GM19463 (cell line): ENCODE results near the gene SENP7.
"Not testable (repeated sequence)": the region's sequence is repeated elsewhere in the genome, so short reads cannot be mapped to it uniquely, and the experiment has no call there.

Experiments used
- ATAC-seq: cut with Tn5 transposase; IDR thresholded peaks from one replicate; pipeline ENCODE4 v1.9.1; 2021; ENCODE audit warnings: mild to moderate bottlenecking, moderate library complexity; ENCODE audit not compliant: unreplicated experiment

SENP7 gene

DNA sequence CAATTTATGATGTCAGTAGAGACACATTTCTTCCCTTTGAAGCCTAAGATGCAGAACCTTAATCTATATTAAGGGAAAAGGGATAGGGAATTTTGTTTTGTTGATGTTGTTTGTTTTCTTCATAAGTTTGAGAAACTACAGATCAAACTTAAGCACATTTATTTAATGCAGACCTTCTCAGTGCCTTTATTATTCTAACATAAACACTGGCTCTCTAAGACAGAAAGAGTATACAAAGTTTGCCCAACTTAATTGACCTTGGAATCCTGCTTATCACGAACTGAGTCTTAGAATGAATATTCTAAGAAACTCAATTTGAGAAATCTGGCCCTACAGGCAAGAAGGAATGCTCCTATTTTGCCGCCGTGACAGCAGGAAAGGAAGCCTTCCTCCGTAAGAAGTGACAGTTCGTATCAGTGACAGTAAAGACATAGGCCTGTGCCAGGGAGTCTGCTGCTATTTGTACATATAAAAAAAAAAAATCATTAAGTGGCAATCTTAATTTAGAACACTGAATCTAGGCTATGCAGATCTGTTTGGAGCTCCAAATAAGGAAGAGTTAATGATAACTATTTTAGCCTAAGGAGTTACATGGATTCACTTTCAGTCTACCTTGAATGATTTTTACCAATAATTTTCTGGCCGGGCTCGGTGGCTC lies 183.9 kb downstream of the SENP7 start:
- no peak for ATAC-seq

DNA sequence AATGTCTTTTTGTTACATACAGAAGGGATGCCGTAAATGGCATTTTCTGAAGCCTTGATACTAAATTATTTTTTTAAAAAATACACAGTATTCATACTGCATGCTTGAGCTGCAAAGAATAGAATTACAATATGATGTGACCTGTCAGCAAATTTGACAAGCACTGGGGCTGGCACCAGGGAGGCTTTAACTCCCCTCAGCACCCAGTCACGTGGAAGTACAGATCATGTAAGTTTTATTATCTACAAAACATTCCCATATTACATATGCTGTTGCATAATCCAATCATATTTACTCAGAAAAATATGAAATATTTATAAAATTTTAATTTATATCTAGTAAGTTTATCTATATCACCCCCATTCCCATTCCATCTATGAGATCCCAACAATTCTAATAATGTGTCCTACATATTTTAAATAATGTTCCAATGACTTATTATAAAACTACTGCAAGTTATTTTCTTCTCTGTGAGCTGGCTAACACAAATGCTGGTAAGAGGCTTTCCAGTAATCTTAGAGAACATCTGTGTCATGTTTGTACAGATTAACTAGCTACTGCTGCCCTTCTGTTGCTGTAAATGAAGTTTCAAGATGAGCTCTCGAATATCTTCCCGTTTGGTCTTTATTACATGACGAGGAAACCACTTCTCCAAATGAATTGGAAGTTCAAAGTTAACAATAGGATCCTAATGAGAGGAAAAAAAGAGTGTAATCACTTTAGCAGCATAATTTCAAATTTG lies 187.4 kb downstream of the SENP7 start:
- ATAC-seq: no peak

DNA sequence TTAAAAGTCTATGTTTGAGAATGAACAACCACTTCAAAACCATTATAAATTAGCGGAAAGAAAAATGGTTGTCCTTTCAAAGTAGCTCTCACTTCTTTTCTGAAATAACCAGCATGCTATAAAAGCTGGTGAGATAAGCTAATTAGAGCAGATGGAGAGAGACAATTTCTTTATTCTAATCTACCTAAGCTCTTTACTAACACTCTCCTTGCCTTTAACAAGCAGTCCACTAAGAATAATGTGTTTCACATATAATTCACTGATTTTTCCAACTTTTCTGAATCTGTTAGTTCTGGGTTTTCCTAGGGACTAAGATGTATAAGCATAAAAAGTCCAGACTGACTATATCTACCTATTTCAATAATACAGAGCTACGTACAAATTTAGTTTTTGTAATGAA lies 192.5 kb downstream of the SENP7 start, which contains the start of gene IMPG2:
TSS of gene IMPG2 (minus strand) at position 101 of the 400 bp plus-strand sequence. CDS start 203 bp downstream, outside the sequence.
- ATAC-seq: no peak

- ATAC-seq: no peak
These were observed 193.5 kb downstream of the SENP7 start for GRCh38 chr3:101319531-101319930.

GRCh38 chr3:101312545-101312944 lies 200.5 kb downstream of the SENP7 start:
- no peak for ATAC-seq

DNA sequence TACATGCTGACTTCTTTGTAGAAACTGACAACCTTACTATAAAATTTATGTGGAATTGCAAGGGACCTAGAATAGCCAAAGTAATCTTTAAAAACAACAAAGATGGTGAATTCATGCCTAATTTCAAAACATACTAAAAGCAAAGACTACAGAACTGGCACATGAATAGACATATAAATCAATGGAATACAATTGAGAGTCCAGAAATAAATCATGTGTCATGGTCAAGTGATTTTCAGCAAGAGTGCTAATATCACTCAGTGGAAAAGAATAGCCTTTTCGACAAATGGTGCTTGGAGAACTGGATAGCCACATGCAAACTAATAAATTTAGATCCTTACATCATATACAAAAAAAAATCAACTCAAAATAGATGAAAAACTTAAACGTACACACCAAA lies 201.3 kb downstream of the SENP7 start:
- ATAC-seq: no peak

DNA sequence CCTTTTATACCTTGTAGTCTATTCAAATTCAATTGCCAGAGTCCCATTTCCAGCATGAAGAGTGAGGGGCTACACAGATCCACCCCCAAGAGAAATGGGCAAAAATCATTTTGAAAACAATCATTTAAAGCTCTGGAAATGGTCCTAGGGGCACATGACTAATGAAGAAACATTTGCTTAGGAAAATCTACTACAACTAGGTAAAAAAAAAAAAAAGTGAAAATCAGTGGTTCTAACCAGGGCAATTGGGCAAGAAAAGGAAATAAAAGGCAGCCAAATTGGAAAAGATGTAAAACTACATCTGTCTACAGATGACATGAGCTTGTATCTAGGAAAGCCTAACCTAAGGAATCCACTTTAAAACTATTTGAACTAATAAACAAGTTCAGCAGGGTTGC lies 202.0 kb downstream of the SENP7 start:
- no peak for ATAC-seq

DNA sequence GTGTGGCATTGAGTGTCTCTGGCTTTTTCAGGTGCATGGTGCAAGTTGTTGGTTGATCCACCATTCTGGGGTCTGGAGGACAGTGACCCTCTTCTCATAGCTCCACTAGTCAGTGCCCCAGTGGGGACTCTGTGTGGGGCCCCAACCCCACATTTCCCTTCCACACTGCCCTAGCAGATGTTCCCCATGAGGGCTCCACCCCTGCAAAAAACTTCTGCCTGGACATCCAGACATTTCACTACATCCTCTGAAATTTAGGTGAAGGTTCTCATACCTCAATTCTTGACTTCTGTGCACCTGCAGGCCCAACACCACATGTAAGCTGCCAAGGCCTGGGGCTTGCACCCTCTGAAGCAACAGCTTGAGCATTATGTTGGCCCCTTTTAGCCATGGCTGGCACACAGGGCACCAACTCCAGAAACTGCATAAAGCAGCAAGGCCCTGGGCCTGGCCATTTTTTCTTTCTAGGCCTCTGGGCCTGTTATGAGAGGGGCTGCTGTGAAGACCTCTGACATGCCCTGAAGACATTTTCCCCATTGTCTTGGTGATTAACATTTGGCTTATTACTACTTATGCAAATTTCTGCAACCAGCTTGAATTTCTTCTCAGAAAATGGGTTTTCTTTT lies 204.8 kb downstream of the SENP7 start:
- ATAC-seq: not testable (repeated sequence)

- ATAC-seq: no peak
These were observed 209.2 kb downstream of the SENP7 start for GRCh38 chr3:101303836-101304235.

DNA sequence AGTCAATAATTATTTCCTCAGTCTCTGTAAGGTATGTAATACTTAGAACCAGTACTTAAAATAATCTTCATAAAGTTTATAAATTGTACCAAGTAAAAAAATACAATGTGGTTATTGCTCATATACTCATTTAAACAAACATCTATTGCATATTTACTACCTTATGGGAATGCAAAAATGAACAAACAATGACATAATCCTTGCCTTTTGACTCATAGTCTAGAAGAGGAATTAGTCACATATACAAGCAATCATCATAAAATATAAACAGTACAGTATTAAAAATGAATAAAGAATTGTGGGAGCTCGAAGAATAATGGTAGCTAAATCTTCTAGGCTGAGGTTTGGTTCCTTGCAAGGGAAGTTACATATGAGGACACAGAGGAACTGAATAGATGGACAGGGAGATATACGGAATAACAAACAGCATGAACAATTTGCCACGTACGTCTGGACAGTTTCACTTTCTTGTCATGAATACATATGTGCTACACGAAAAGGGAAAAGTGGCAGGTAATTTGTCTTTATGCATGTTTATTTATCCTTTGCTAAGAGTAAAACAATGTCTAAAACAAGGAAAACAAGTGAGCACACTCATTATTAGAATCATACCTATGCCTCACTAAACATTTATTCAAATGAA lies 209.8 kb downstream of the SENP7 start:
- ATAC-seq: no peak

DNA sequence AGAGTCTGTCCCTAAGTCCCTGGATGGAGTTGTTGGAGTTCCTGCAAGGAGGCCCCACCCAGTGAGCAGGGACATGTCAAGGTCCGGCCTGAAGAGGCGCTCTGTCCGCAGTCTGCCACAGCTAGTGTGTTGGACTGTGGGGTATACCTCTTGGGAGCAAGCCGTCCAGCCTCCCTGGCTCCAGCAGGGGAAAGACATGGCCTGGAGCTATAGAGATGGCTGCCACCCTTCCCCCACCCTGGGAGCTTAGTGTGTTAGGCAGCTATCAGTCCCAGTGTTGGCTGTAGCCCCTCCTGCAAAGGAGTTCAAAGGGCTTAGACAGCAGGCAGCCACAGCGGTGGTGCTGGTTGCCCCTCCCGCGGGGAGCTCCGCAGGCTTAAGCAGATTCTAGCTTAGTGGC lies 212.9 kb downstream of the SENP7 start:
- ATAC-seq: no peak

DNA sequence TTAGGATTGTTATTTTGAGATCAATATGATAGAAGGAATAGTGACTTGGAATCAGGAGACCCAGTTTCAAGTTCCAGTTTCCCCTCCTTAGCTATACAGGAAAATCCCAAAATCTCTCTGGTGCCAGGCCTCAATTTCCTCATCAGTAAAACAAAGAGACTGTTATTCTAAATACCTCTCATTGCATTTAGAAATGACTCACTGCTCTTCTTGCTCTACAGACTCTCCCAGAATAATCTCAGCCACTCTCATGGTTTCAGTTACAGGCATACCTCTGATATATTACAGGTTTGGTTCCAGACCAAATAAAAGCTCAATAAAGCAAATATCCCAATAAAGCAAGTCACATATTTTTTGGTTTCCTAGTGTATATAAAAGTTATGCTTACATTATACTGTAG lies 221.0 kb downstream of the SENP7 start:
- ATAC-seq: no peak

GRCh38 chr3:101288294-101288693 lies 224.7 kb downstream of the SENP7 start:
- no peak for ATAC-seq

DNA sequence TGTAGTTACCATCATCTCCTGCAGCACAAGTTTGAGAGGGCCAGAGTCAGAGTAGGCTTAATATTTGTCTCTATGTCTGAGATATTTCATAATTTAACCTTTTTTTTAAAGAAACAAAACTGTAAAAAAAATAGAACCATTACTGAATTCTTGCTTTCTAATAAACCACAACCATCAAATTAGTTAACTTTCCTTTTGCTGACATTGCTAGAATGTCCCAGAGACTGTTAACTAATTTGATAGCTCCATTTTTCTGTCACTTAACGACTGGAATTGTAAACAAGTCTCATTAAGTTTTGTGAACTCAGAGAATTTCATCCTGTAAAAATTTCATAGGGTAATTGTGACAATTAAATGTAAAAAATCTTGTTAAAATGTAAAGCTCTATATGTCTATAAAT lies 228.3 kb downstream of the SENP7 start:
- no peak for ATAC-seq

DNA sequence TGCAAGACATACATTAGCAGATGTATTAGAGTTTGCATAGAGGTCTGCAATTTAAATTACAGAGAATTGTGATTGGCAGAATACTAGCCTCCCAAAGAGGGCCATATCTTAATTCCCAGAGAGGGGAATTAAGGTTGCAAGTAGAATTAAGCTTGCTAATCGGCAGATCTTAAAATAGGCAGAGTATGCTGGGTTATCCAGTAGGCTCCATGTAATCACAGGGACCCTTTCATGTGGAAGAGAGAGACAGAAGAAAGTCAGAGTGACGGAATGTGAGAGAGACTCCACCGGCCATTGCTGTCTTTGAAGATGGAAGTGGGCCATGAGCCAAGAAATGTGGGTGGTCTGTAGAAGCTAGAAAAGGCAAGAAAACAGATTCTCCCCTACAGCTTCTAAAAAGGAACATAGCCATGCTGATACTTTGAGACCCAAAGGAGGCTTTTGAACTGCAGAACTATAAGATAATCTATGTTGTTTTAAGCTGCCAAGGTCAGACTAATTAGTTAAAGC lies 231.4 kb downstream of the SENP7 start:
- no peak for ATAC-seq

GRCh38 chr3:101279765-101280385 lies 233.1 kb downstream of the SENP7 start:
- ATAC-seq: no peak

- ATAC-seq: no peak
These were observed 233.8 kb downstream of the SENP7 start for GRCh38 chr3:101279162-101279561.

DNA sequence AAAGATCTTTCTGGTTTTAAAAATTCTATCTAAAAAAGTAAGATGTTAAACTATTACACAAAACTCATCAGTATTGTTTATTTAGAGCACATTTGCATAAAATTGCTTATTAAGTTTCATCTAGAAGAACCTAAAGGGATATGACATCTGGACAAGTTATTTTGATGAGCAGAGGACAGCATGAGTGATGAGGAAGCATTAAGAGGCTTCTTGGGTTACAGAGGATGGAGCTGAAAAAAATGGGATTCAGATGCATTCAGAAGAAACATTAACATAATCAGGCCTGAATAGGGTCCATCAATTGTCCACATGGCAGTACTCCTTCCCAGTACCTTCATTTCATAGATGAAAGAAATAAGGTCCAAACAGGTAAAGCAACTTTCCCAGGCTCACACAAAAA lies 234.3 kb downstream of the SENP7 start:
- ATAC-seq: no peak
